ENCODE results near the gene EXOC6B.

Gene EXOC6B

GRCh38 chr2:72825257-72826155 is at the start of gene EXOC6B:
Gene EXOC6B, minus strand, starts transcription at chr2:72826033.
- peak; percentile 55 for DNase-seq (ENCODE audit: low read depth)
- peak within 1 kb of the TSS; percentile 86 for H3K4me3 ChIP-seq (ENCODE audit: low read depth, low read length)

GRCh38 chr2:72871880-72872279 is 46.0 kb upstream of the EXOC6B start:
- no peak overlapping the region for H3K4me3 ChIP-seq (ENCODE audit: low read depth, low read length)
- DNase-seq (ENCODE audit: low read depth): no peak

- no peak overlapping the region for H3K4me3 ChIP-seq (ENCODE audit: low read depth, low read length)
- DNase-seq (ENCODE audit: low read depth): no peak
Measured at GRCh38 chr2:72871060-72871459, 45.2 kb upstream of the EXOC6B start.

GRCh38 chr2:72864500-72864899 is 38.7 kb upstream of the EXOC6B start:
- H3K4me3 ChIP-seq (ENCODE audit: low read depth, low read length): no peak overlapping the region
- peak; percentile 7 for DNase-seq (ENCODE audit: low read depth)

GRCh38 chr2:72863046-72863445 is 37.2 kb upstream of the EXOC6B start:
- DNase-seq (ENCODE audit: low read depth): no peak
- H3K4me3 ChIP-seq (ENCODE audit: low read depth, low read length): no peak overlapping the region

GRCh38 chr2:72862239-72862988 is 36.6 kb upstream of the EXOC6B start:
- peak; percentile 46 for DNase-seq (ENCODE audit: low read depth)
- peak overlapping the region; percentile 14 for H3K4me3 ChIP-seq (ENCODE audit: low read depth, low read length)

- no peak overlapping the region for H3K4me3 ChIP-seq (ENCODE audit: low read depth, low read length)
- peak; percentile 8 for DNase-seq (ENCODE audit: low read depth)
Measured at GRCh38 chr2:72859831-72860262, 34.0 kb upstream of the EXOC6B start.

GRCh38 chr2:72851333-72851732 is 25.5 kb upstream of the EXOC6B start:
- no peak overlapping the region for H3K4me3 ChIP-seq (ENCODE audit: low read depth, low read length)
- DNase-seq (ENCODE audit: low read depth): no peak

GRCh38 chr2:72849138-72849462 is 23.3 kb upstream of the EXOC6B start:
- no peak overlapping the region for H3K4me3 ChIP-seq (ENCODE audit: low read depth, low read length)
- no peak for DNase-seq (ENCODE audit: low read depth)

GRCh38 chr2:72848436-72849137 is 22.8 kb upstream of the EXOC6B start:
- DNase-seq (ENCODE audit: low read depth): no peak
- H3K4me3 ChIP-seq (ENCODE audit: low read depth, low read length): no peak overlapping the region

GRCh38 chr2:72847534-72848315 is 21.9 kb upstream of the EXOC6B start:
- no peak for DNase-seq (ENCODE audit: low read depth)
- H3K4me3 ChIP-seq (ENCODE audit: low read depth, low read length): no peak overlapping the region

GRCh38 chr2:72846171-72847095 is 20.6 kb upstream of the EXOC6B start:
- DNase-seq (ENCODE audit: low read depth): no peak
- H3K4me3 ChIP-seq (ENCODE audit: low read depth, low read length): no peak overlapping the region

GRCh38 chr2:72843301-72843700 is 17.5 kb upstream of the EXOC6B start:
- DNase-seq (ENCODE audit: low read depth): no peak
- H3K4me3 ChIP-seq (ENCODE audit: low read depth, low read length): no peak overlapping the region

GRCh38 chr2:72841462-72842125 is 15.8 kb upstream of the EXOC6B start:
- DNase-seq (ENCODE audit: low read depth): no peak
- H3K4me3 ChIP-seq (ENCODE audit: low read depth, low read length): no peak overlapping the region

GRCh38 chr2:72840066-72840465 is 14.2 kb upstream of the EXOC6B start:
- no peak overlapping the region for H3K4me3 ChIP-seq (ENCODE audit: low read depth, low read length)
- no peak for DNase-seq (ENCODE audit: low read depth)

- no peak for DNase-seq (ENCODE audit: low read depth)
- H3K4me3 ChIP-seq (ENCODE audit: low read depth, low read length): no peak overlapping the region
Measured at GRCh38 chr2:72837171-72837570, 11.3 kb upstream of the EXOC6B start.

GRCh38 chr2:72835403-72835802 is 9.6 kb upstream of the EXOC6B start:
- H3K4me3 ChIP-seq (ENCODE audit: low read depth, low read length): no peak overlapping the region
- DNase-seq (ENCODE audit: low read depth): no peak

GRCh38 chr2:72834596-72834995 is 8.8 kb upstream of the EXOC6B start:
- H3K4me3 ChIP-seq (ENCODE audit: low read depth, low read length): no peak overlapping the region
- DNase-seq (ENCODE audit: low read depth): no peak

All from skeletal muscle cell (primary cell).